Measurements from ENCODE around the gene ZCCHC17. TPM values are rescaled to one million over a fixed set of nuclear protein-coding genes. Genes with fewer than 3 reads are reported as not detected.

Gene ZCCHC17
- total RNA-seq, 1 donor = 30.4 TPM

DNA sequence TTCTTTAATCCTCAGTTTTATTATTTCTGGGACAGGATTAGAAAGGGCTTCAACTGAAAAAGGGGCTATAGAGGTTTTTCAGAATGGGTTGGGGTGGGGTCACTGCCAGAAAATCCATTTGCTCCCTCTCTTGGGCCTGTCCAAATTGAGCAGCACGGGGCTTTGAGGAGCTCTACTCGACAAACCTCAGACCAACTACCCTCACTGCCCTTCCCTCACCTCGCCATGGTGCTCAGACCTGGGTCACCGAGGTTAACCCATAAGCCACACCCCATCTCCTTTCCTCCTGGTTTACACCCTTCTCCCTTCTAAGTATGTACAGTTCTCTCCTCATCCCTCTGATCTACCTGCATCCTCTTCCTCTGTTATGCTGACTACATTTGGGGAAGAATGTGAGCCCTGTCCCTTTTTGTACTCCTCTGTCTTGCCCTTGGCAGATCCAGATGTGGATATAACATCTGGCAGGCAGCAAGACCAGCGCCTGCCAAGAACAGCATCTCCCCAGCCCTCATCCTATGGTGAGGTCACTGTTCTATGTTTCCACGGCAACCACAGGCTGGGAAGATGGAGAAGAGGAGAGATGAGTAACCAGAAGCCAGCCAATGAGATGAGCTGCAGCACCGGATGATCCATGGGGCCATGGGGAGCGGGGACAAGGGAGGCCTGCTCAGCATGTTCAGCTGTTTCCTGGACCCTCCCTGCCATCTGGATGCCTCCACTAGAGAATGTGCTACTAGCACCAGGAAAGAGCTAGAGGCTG is 79.7 kb downstream of the ZCCHC17 start:
- Histone ChIP-seq H3K27ac (ENCODE audit: low read depth, low read length) (no peak overlapping the region), H3K4me1 (ENCODE audit: insufficient read depth, low read length) (peaks cover 31% of the 10 kb centered on the region), H3K27me3 (ENCODE audit: insufficient read depth, low read length) (no peaks in the 10 kb centered on the region), H3K4me2 (ENCODE audit: insufficient read depth, low read length) (no peak overlapping the region), H2AFZ (ENCODE audit: low read length) (no peak overlapping the region), H3K79me2 (ENCODE audit: insufficient read depth, low read length) (no peaks in the 10 kb centered on the region), H3K9me3 (ENCODE audit: low read depth, low read length) (no peaks in the 10 kb centered on the region), H4K20me1 (ENCODE audit: insufficient read depth, low read length) (no peaks in the 10 kb centered on the region), H3K4me3 (ENCODE audit: insufficient read depth, low read length) (no peak overlapping the region), H3K36me3 (ENCODE audit: insufficient read depth, low read length) (no peaks in the 10 kb centered on the region)
- TF ChIP-seq, protein P1, sequence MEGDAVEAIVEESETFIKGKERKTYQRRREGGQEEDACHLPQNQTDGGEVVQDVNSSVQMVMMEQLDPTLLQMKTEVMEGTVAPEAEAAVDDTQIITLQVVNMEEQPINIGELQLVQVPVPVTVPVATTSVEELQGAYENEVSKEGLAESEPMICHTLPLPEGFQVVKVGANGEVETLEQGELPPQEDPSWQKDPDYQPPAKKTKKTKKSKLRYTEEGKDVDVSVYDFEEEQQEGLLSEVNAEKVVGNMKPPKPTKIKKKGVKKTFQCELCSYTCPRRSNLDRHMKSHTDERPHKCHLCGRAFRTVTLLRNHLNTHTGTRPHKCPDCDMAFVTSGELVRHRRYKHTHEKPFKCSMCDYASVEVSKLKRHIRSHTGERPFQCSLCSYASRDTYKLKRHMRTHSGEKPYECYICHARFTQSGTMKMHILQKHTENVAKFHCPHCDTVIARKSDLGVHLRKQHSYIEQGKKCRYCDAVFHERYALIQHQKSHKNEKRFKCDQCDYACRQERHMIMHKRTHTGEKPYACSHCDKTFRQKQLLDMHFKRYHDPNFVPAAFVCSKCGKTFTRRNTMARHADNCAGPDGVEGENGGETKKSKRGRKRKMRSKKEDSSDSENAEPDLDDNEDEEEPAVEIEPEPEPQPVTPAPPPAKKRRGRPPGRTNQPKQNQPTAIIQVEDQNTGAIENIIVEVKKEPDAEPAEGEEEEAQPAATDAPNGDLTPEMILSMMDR (IDR thresholded peaks at IDR 0.05; ENCODE audit: extremely low read depth, low read depth, low read length) = no peak
- peak; percentile 97 for DNase-seq (ENCODE audit: insufficient read length, low spot score, missing footprints)

DNA sequence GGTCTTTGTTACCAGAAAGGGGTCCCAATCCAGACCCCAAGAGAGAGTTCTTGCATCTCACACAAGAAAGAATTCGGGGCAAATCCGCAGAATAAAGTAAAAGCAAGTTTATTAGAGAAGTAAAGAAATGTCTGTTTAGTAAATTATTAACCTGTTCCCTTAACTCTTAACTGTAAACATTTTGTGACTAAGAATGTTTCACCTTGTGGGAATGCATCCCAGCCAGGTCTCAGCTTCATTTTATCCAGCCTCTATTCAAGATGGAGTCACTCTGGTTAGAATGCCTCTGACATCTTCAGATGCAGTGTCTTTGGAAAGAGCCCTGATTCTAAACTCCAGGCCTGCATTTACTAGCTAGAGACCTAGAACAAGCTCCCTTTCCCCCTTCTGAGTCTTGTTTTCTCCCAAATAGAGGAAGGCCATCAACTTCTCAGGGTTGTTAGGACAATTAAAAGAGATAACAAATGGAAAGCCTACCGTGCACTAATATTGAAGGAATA is 80.6 kb downstream of the ZCCHC17 start:
- Histone ChIP-seq H3K4me1 (ENCODE audit: insufficient read depth, low read length) (peaks cover 36% of the 10 kb centered on the region), H4K20me1 (ENCODE audit: insufficient read depth, low read length) (no peaks in the 10 kb centered on the region), H3K4me2 (ENCODE audit: insufficient read depth, low read length) (no peak overlapping the region), H3K9me3 (ENCODE audit: low read depth, low read length) (no peaks in the 10 kb centered on the region), H3K27ac (ENCODE audit: low read depth, low read length) (no peak overlapping the region), H3K27me3 (ENCODE audit: insufficient read depth, low read length) (no peaks in the 10 kb centered on the region), H3K79me2 (ENCODE audit: insufficient read depth, low read length) (no peaks in the 10 kb centered on the region), H3K36me3 (ENCODE audit: insufficient read depth, low read length) (no peaks in the 10 kb centered on the region), H2AFZ (ENCODE audit: low read length) (no peak overlapping the region), H3K4me3 (ENCODE audit: insufficient read depth, low read length) (no peak overlapping the region)
- no peak for DNase-seq (ENCODE audit: insufficient read length, low spot score, missing footprints)
- TF ChIP-seq, protein P1 (IDR thresholded peaks at IDR 0.05; ENCODE audit: extremely low read depth, low read depth, low read length) = no peak

DNA sequence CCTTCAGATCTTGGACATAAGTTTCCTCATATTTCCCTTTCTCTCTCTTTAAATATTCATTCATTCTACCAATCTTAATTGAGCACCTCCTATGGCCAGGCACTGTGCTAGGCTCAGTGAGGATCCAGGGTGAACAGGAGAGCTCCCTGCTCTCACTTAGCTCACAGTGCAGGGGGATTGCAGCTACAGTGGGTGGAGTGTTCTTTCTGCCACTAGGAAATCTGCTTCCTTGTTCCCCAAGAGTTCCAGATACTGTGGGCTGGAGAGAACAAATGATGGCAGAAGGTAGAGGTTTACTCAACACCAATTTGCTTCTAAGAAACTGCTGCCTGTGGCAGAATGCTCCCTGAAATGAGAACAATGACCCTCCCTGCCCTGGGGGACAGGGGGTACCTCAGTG is 81.2 kb downstream of the ZCCHC17 start:
- H3K4me3 ChIP-seq (ENCODE audit: insufficient read depth, low read length) = no peak overlapping the region
- no peaks in the 10 kb centered on the region for H4K20me1 ChIP-seq (ENCODE audit: insufficient read depth, low read length)
- DNase-seq (ENCODE audit: insufficient read length, low spot score, missing footprints) = no peak
- H3K9me3 ChIP-seq (ENCODE audit: low read depth, low read length) = no peaks in the 10 kb centered on the region
- H3K27ac ChIP-seq (ENCODE audit: low read depth, low read length) = no peak overlapping the region
- H3K4me1 ChIP-seq (ENCODE audit: insufficient read depth, low read length) = peaks cover 32% of the 10 kb centered on the region
- no peaks in the 10 kb centered on the region for H3K36me3 ChIP-seq (ENCODE audit: insufficient read depth, low read length)
- H3K27me3 ChIP-seq (ENCODE audit: insufficient read depth, low read length) = no peaks in the 10 kb centered on the region
- H3K4me2 ChIP-seq (ENCODE audit: insufficient read depth, low read length) = no peak overlapping the region
- no peak overlapping the region for H2AFZ ChIP-seq (ENCODE audit: low read length)
- TF ChIP-seq, protein P1 (IDR thresholded peaks at IDR 0.05; ENCODE audit: extremely low read depth, low read depth, low read length) = no peak
- no peaks in the 10 kb centered on the region for H3K79me2 ChIP-seq (ENCODE audit: insufficient read depth, low read length)

DNA sequence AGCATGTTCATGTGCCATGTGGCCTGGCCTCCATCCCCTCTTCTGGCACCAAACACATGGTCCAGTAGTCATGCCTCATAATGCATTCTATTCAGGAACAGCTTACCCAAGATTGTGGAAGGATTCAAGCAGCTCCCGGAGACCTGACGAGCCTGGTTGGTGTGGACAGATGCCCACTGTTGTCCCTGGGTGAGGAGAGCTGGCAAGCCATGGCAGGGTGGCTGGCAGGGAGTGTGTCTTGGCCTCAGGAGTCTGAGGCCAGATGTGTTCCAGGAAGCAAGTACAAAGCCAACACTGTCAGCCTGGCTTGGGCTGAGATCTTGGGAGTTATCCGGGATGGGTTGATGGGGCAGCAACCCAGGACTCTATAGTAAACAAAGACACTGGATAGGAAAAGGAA is 83.3 kb downstream of the ZCCHC17 start:
- peaks cover 21% of the 10 kb centered on the region for H3K4me1 ChIP-seq (ENCODE audit: insufficient read depth, low read length)

More for the DNA sequence above, 83.3 kb downstream of the ZCCHC17 start:
- DNase-seq (ENCODE audit: insufficient read length, low spot score, missing footprints) = no peak
- TF ChIP-seq, protein P1 (IDR thresholded peaks at IDR 0.05; ENCODE audit: extremely low read depth, low read depth, low read length) = no peak
- Histone ChIP-seq H3K4me3 (ENCODE audit: insufficient read depth, low read length) (no peak overlapping the region), H4K20me1 (ENCODE audit: insufficient read depth, low read length) (no peaks in the 10 kb centered on the region), H3K27me3 (ENCODE audit: insufficient read depth, low read length) (no peaks in the 10 kb centered on the region), H3K9me3 (ENCODE audit: low read depth, low read length) (no peaks in the 10 kb centered on the region), H3K4me2 (ENCODE audit: insufficient read depth, low read length) (no peak overlapping the region), H2AFZ (ENCODE audit: low read length) (no peak overlapping the region), H3K79me2 (ENCODE audit: insufficient read depth, low read length) (no peaks in the 10 kb centered on the region), H3K36me3 (ENCODE audit: insufficient read depth, low read length) (no peaks in the 10 kb centered on the region), H3K27ac (ENCODE audit: low read depth, low read length) (no peak overlapping the region)
